Fibroblast of lung (primary cell): ENCODE data around the gene TBC1D12.

Source experiments
- EZH2 ChIP-seq: IDR thresholded peaks from 2 replicates; pipeline ENCODE4 v1.5.1; 2012; ENCODE audit warnings: low read length, control low read depth, mild to moderate bottlenecking; ENCODE audit errors: missing control alignments
- TF ChIP-seq, protein P1 (sequence below), 2 donors: IDR thresholded peaks in 1 of 2; conservative IDR thresholded peaks in 1 of 2; 1 replicate in 1 of 2; 2 replicates in 1 of 2; pipeline ENCODE4 v1.5.1; 2011 to 2012; ENCODE audit warnings: low read length in 2 of 2, control low read depth in 1 of 2, inconsistent platforms in 1 of 2, low read depth in 1 of 2, mild to moderate bottlenecking in 1 of 2

DNA sequence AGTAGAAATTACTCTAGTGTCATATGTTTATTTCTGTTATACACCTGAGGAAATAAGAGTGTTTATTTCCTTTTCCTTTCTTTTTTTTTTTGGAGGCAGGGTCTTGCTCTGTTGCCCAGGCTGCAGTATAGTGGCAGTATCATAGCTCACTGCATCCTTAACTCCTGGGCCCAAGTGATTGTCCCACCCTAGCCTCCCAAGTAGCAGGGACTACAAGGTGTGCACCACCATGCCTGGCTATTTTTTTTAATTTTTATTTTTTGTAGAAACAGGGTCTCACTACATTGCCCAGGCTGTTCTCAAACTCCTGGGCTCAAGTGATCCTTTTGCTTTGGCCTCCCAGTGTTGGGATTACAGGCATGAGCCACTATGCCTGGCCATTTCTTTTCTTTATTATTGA, 37.8 kb downstream of the TBC1D12 start:
- TF ChIP-seq, protein P1, sequence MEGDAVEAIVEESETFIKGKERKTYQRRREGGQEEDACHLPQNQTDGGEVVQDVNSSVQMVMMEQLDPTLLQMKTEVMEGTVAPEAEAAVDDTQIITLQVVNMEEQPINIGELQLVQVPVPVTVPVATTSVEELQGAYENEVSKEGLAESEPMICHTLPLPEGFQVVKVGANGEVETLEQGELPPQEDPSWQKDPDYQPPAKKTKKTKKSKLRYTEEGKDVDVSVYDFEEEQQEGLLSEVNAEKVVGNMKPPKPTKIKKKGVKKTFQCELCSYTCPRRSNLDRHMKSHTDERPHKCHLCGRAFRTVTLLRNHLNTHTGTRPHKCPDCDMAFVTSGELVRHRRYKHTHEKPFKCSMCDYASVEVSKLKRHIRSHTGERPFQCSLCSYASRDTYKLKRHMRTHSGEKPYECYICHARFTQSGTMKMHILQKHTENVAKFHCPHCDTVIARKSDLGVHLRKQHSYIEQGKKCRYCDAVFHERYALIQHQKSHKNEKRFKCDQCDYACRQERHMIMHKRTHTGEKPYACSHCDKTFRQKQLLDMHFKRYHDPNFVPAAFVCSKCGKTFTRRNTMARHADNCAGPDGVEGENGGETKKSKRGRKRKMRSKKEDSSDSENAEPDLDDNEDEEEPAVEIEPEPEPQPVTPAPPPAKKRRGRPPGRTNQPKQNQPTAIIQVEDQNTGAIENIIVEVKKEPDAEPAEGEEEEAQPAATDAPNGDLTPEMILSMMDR (conservative IDR thresholded peaks at IDR 0.05 in 1 of 2, IDR thresholded peaks at IDR 0.05 in 1 of 2; ENCODE audit: low read depth in 1 of 2, low read length in 2 of 2) = no peak
- TF ChIP-seq EZH2 = no peak
